Measurements from ENCODE around the gene BCL2L11.

DNA sequence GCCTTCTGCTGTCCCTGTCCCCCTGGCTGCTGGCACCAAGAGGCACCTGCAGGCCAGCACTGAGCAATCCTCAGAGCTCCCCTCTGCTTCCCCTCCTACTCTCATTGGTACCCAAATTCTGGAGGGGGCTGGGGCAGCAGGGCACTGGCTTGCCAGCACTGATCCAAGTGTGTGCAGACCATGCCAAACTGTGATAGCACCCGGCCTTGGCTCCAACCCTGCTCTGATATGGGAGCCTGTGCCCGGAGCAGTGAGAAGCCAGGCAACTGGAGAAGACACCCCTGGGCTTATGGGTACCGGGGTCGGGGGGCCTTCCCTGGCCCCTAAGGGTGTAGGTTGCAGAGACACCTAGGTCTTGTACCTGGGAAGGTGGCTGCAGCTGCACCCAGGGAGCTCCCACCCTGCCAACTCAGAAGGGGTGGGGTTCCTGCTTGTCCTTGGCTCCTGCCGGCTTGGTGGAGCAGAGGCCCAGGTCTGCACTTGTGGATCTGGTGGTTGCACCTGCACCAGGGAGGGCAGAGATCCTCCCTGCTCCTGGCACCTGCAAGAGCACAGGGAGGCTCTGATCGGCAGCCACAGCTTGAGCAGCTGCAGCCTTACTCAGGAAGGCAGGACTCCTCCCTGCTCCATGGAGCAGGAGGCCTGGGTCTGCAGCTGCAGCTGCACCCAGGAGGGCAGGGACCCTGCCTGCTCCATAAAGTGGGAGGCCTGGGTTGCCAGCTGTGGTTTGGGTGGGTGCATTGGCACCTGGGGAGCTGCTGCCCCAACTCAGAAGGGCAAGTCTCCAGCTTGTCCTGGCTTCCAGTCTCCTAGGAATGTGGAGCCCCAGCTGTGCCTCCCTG, 96.3 kb downstream of the BCL2L11 start:
- no peak for TF ChIP-seq POLR2AphosphoS5 (IDR thresholded peaks at IDR 0.05)
- TF ChIP-seq, protein P1, sequence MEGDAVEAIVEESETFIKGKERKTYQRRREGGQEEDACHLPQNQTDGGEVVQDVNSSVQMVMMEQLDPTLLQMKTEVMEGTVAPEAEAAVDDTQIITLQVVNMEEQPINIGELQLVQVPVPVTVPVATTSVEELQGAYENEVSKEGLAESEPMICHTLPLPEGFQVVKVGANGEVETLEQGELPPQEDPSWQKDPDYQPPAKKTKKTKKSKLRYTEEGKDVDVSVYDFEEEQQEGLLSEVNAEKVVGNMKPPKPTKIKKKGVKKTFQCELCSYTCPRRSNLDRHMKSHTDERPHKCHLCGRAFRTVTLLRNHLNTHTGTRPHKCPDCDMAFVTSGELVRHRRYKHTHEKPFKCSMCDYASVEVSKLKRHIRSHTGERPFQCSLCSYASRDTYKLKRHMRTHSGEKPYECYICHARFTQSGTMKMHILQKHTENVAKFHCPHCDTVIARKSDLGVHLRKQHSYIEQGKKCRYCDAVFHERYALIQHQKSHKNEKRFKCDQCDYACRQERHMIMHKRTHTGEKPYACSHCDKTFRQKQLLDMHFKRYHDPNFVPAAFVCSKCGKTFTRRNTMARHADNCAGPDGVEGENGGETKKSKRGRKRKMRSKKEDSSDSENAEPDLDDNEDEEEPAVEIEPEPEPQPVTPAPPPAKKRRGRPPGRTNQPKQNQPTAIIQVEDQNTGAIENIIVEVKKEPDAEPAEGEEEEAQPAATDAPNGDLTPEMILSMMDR (IDR thresholded peaks at IDR 0.05) = no peak
- TF ChIP-seq POLR2A (IDR thresholded peaks at IDR 0.05) = no peak
- TF ChIP-seq EP300 (IDR thresholded peaks at IDR 0.05) = no peak
